Choroid plexus epithelial cell (primary cell): ENCODE data around the gene ROR2.
A peak's percentile ranks its signal among the peaks of the same experiment; 100 is the strongest.

Experiments
- DNase-seq: peaks from one replicate; pipeline ENCODE4 v3.0.0-alpha.2; 2010; ENCODE audit warnings: low read depth
- H3K4me3 ChIP-seq: 2 replicates; pipeline ENCODE4 v1.5.1; 2011; ENCODE audit warnings: low read depth, mild to moderate bottlenecking, control low read depth, low read length, moderate library complexity
- TF ChIP-seq, protein P1 (sequence below): conservative IDR thresholded peaks from 2 replicates; pipeline ENCODE4 v1.5.1; 2011; ENCODE audit warnings: low read depth, mild to moderate bottlenecking, control low read depth, inconsistent platforms, low read length, moderate library complexity

ROR2 gene

DNA sequence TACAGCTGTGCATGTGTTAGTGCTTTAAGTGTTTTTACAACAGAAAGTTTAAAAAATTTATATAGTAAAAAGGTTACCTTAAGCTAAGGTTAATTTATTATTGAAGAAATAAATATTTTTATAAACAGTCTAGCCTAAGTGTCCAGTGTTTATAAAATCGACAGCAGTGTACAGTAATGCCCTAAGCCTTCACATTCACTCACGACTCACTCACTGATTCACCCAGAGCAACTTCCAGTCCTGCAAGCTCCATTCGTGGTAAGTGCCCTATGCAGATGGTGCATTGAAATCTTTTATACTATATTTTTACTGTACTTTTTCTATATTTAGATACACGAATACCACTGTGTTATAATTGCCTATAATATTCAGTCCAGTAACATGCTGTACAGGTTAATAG, 159.1 kb downstream of the ROR2 start:
- peak; percentile 46 for DNase-seq
- TF ChIP-seq, protein P1, sequence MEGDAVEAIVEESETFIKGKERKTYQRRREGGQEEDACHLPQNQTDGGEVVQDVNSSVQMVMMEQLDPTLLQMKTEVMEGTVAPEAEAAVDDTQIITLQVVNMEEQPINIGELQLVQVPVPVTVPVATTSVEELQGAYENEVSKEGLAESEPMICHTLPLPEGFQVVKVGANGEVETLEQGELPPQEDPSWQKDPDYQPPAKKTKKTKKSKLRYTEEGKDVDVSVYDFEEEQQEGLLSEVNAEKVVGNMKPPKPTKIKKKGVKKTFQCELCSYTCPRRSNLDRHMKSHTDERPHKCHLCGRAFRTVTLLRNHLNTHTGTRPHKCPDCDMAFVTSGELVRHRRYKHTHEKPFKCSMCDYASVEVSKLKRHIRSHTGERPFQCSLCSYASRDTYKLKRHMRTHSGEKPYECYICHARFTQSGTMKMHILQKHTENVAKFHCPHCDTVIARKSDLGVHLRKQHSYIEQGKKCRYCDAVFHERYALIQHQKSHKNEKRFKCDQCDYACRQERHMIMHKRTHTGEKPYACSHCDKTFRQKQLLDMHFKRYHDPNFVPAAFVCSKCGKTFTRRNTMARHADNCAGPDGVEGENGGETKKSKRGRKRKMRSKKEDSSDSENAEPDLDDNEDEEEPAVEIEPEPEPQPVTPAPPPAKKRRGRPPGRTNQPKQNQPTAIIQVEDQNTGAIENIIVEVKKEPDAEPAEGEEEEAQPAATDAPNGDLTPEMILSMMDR = no peak
- no peak overlapping the region for H3K4me3 ChIP-seq

DNA sequence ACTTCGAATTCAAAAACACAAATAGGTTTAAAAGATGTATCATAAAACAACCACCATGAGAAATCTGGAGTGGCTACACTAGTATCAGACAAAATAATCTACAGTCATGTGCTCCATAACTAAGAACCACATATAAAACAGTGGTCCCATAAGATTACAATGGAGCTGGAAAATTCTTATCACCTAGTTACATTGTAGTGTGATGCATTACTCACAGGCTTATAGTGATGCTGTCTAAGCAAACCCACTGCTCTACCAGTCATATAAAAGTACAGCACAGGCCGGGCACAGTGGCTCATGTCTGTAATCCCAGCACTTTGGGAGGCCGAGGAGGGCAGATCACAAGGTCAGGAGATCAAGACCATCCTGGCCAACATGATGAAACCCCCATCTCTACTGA, 160.1 kb downstream of the ROR2 start:
- H3K4me3 ChIP-seq = no peak overlapping the region
- DNase-seq = no peak
- TF ChIP-seq, protein P1 = no peak

- H3K4me3 ChIP-seq = no peak overlapping the region
- TF ChIP-seq, protein P1 = no peak
- no peak for DNase-seq
Measured at GRCh38 chr9:91787931-91788330, 162.1 kb downstream of the ROR2 start.

DNA sequence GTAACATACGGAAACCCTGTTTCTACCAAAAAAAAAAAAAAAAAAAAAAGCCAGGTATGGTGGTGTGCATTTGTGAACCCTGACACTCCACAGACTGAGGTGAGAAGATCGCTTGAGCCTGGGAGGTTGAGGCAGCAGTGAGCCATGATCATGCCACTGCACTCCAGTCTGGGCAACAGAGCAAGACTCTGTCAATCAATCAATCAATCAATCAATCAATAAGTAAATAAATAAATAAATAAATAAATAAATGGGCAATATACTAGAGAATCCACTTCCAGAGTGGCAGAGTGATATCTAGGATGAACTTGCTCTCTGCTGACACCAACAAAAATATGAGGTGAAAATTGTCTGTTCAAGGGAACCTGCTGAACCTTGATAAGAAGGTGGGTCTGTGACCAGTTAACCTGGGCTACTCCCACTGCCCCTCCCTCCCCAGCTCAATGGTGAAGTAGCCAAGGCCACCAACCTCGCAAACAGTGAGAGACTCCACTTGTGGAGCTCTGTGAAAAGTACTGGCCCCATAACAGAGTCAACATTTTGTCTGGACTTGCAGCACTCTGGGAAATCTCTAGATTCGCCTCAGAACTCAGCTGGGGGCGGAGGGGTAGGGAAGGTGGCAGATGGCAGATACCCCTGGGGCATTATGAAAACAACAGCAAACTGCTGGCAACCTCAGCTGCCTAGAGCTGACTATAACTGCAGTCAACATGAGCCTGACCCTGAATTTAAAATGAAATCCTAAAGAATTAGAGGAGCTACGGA, 163.7 kb downstream of the ROR2 start:
- H3K4me3 ChIP-seq = no peak overlapping the region
- TF ChIP-seq, protein P1 = no peak
- DNase-seq = no peak

DNA sequence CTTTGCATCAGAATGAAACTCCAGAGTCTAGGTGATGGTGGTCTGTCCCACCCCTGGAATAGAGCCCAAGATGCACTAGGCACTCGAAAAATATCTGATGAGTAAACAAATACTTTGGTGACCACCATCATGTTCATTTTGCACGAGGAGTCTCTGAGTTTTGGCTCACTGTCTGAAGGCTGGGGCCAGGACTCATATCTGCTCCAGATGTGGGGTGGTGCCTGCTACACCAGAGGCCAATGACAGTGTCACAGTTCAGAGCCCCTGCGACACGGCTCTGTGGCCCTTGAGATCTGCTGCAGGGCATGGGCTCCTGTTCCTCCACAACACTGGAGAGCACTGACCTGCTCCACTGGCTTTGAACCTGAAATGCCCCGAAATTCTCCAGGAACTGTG, 164.6 kb downstream of the ROR2 start:
- DNase-seq = no peak
- no peak overlapping the region for H3K4me3 ChIP-seq
- TF ChIP-seq, protein P1 = no peak

- TF ChIP-seq, protein P1 = no peak
- no peak for DNase-seq
- H3K4me3 ChIP-seq = no peak overlapping the region
Measured at GRCh38 chr9:91784673-91785446, 165.2 kb downstream of the ROR2 start.
